Ectodermal cell (in vitro differentiated cells): ENCODE data around the gene SLC26A2.

ENCODE experiments used
- H3K27ac ChIP-seq: 2 replicates; pipeline ENCODE4 v1.7.0; 2013; ENCODE audit warnings: mild to moderate bottlenecking, low read depth, low read length; ENCODE audit not compliant: insufficient read depth, poor library complexity, severe bottlenecking
- H3K27me3 ChIP-seq: 2 replicates; pipeline ENCODE4 v1.7.0; 2013; ENCODE audit warnings: mild to moderate bottlenecking, low read length; ENCODE audit not compliant: insufficient read depth, control insufficient read depth, poor library complexity, severe bottlenecking
- H3K36me3 ChIP-seq: one replicate; pipeline ENCODE4 v1.7.0; 2013; ENCODE audit warnings: low read length; ENCODE audit not compliant: control insufficient read depth, insufficient read depth
- H3K4me1 ChIP-seq: one replicate; pipeline ENCODE4 v1.7.0; 2013; ENCODE audit warnings: low read length; ENCODE audit not compliant: control insufficient read depth, insufficient read depth
- H3K4me3 ChIP-seq: 2 replicates; pipeline ENCODE4 v1.7.0; 2013; ENCODE audit warnings: low read depth, low read length, control low read depth; ENCODE audit not compliant: insufficient read depth
- H3K9me3 ChIP-seq: 2 replicates; pipeline ENCODE4 v1.7.0; 2013; ENCODE audit warnings: mild to moderate bottlenecking, low read length, moderate library complexity; ENCODE audit not compliant: control insufficient read depth
- WGBS, 2 experiments: methylation state at CpG; one replicate each; pipeline ENCODE4 v1.1.7; 2013; ENCODE audit warnings: missing lambda C conversion rate in 2 of 2; 5-methylcytosine and 5-hydroxymethylcytosine counted together

SLC26A2 gene

DNA sequence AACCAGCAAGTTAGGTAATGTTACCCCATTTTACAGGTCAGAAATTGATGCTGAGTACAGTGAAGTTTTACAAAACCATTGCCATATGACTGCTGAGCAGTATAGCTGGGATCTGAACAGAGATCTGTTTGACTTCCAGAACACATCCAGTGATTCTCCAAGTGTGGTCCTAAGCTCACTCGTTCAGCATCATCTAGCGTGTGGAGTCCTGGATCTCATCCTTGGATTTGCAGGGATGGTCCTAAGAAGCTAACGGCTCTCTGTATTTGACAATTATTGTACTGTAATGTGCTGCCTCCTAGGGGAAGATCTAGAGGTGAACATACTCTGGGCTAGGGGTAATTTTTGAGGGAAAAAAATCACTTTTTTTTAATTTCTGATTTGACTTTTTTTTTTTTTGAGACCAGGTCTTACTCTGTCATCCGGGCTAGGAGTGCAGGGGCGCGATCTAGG lies 1.4 kb downstream of the SLC26A2 start:
- WGBS, 2 experiments, result 77 to 79% methylated on average over 6 of the region's 6 CpGs
- Histone ChIP-seq H3K27ac (no peak overlapping the region), H3K4me3 (no peak overlapping the region), H3K27me3 (peaks cover 9% of the 10 kb centered on the region), H3K9me3 (no peaks in the 10 kb centered on the region), H3K4me1 (peaks cover 9% of the 10 kb centered on the region), H3K36me3 (no peaks in the 10 kb centered on the region)

- H3K4me3 ChIP-seq, result no peak overlapping the region
- H3K9me3 ChIP-seq, result no peaks in the 10 kb centered on the region
- no peaks in the 10 kb centered on the region for H3K36me3 ChIP-seq
- H3K27ac ChIP-seq, result no peak overlapping the region
- H3K4me1 ChIP-seq, result peaks cover 9% of the 10 kb centered on the region
- WGBS, 2 experiments, result 94 to 97% methylated on average over 4 to 5 of the region's 5 CpGs
- H3K27me3 ChIP-seq, result peaks cover 9% of the 10 kb centered on the region
Measured at GRCh38 chr5:149962601-149963300, 2.2 kb downstream of the SLC26A2 start.

- no peak overlapping the region for H3K27ac ChIP-seq
- WGBS, 2 experiments, result 93 to 97% methylated on average over 3 of the region's 3 CpGs
- H3K4me3 ChIP-seq, result no peak overlapping the region
- no peaks in the 10 kb centered on the region for H3K36me3 ChIP-seq
- no peaks in the 10 kb centered on the region for H3K9me3 ChIP-seq
- peaks cover 9% of the 10 kb centered on the region for H3K27me3 ChIP-seq
- H3K4me1 ChIP-seq, result peaks cover 9% of the 10 kb centered on the region
Measured at GRCh38 chr5:149963729-149964128, 3.2 kb downstream of the SLC26A2 start.

- Histone ChIP-seq H3K27me3 (no peaks in the 10 kb centered on the region), H3K4me3 (no peak overlapping the region), H3K4me1 (no peaks in the 10 kb centered on the region), H3K36me3 (no peaks in the 10 kb centered on the region), H3K9me3 (no peaks in the 10 kb centered on the region), H3K27ac (no peak overlapping the region)
- 95 to 96% methylated on average over 3 of the region's 3 CpGs for WGBS, 2 experiments
Measured at GRCh38 chr5:149966946-149967345, 6.4 kb downstream of the SLC26A2 start.

GRCh38 chr5:149969181-149969930 lies 8.8 kb downstream of the SLC26A2 start:
- Histone ChIP-seq H3K27me3 (no peaks in the 10 kb centered on the region), H3K27ac (no peak overlapping the region), H3K9me3 (no peaks in the 10 kb centered on the region), H3K4me1 (no peaks in the 10 kb centered on the region), H3K4me3 (no peak overlapping the region), H3K36me3 (no peaks in the 10 kb centered on the region)
- WGBS, 2 experiments, result 85 to 98% methylated on average over 4 of the region's 4 CpGs

GRCh38 chr5:149975409-149975808 lies 14.9 kb downstream of the SLC26A2 start:
- no peaks in the 10 kb centered on the region for H3K4me1 ChIP-seq
- no peak overlapping the region for H3K4me3 ChIP-seq
- peak overlapping the region; percentile 26 for H3K27ac ChIP-seq
- WGBS, 2 experiments, result 80 to 85% methylated on average over 2 of the region's 2 CpGs
- H3K36me3 ChIP-seq, result peaks cover 4% of the 10 kb centered on the region
- no peaks in the 10 kb centered on the region for H3K9me3 ChIP-seq
- no peaks in the 10 kb centered on the region for H3K27me3 ChIP-seq

DNA sequence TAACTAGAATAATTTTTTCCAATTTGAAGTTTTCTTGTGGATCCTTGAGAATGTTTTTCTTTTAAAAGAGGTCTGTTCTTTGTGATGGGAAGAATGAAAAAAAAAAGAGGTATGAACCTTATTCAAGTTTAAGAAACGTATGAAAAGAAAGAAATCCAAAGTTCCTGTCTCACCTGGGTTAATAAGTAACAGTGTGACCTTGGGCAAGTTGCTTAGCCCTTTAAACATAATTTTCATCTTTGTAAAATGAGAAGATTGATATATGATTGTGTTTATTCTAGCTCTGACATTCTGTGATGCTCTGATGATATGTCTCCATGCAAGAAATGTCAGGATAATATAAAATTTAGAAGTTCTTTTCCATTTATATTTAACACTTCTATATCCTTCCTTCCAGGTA lies 19.3 kb downstream of the SLC26A2 start:
- no peaks in the 10 kb centered on the region for H3K4me1 ChIP-seq
- no peak overlapping the region for H3K4me3 ChIP-seq
- peaks cover 5% of the 10 kb centered on the region for H3K36me3 ChIP-seq
- WGBS, 2 experiments, result 100% methylated on average over 1 of the region's 1 CpG
- no peaks in the 10 kb centered on the region for H3K9me3 ChIP-seq
- H3K27me3 ChIP-seq, result no peaks in the 10 kb centered on the region
- no peak overlapping the region for H3K27ac ChIP-seq

DNA sequence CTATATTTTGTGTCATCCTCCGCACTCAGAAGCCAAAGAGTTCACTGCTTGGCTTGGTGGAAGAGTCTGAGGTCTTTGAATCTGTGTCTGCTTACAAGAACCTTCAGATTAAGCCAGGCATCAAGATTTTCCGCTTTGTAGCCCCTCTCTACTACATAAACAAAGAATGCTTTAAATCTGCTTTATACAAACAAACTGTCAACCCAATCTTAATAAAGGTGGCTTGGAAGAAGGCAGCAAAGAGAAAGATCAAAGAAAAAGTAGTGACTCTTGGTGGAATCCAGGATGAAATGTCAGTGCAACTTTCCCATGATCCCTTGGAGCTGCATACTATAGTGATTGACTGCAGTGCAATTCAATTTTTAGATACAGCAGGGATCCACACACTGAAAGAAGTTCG lies 20.6 kb downstream of the SLC26A2 start:
- no peak overlapping the region for H3K27ac ChIP-seq
- H3K9me3 ChIP-seq, result no peaks in the 10 kb centered on the region
- H3K36me3 ChIP-seq, result peaks cover 5% of the 10 kb centered on the region
- 82 to 86% methylated on average over 3 of the region's 3 CpGs for WGBS, 2 experiments
- H3K4me1 ChIP-seq, result no peaks in the 10 kb centered on the region
- no peak overlapping the region for H3K4me3 ChIP-seq
- H3K27me3 ChIP-seq, result no peaks in the 10 kb centered on the region

GRCh38 chr5:149982505-149982904 lies 21.9 kb downstream of the SLC26A2 start:
- Histone ChIP-seq H3K27me3 (no peaks in the 10 kb centered on the region), H3K27ac (no peak overlapping the region), H3K9me3 (no peaks in the 10 kb centered on the region), H3K36me3 (peaks cover 5% of the 10 kb centered on the region), H3K4me3 (no peak overlapping the region), H3K4me1 (no peaks in the 10 kb centered on the region)

DNA sequence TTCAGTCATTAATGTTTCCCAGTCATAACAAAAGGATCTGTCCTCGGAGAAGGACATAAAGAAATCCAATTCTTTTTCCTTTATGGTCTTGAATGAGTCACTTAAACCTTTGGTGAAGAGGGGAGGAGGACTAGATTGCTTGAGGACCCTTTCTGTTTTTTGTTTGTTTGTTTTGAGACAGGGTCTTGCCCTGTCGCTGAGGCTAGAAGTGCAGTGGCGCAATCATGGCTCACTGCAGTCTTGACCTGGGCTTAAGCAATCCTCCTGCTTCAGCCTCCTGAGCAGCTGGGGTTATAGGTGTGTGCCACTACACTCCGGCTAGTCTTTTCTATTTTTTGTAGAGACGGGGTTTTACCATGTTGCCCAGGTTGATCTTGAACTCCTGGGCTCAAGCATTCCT lies 27.6 kb downstream of the SLC26A2 start:
- no peaks in the 10 kb centered on the region for H3K4me1 ChIP-seq
- H3K27ac ChIP-seq, result no peak overlapping the region
- no peaks in the 10 kb centered on the region for H3K9me3 ChIP-seq
- no peaks in the 10 kb centered on the region for H3K27me3 ChIP-seq
- no peaks in the 10 kb centered on the region for H3K36me3 ChIP-seq
- H3K4me3 ChIP-seq, result no peak overlapping the region
- WGBS, 2 experiments, result 94 to 95% methylated on average over 5 of the region's 5 CpGs
